RWPE2 (cell line): ENCODE data around the gene CHRM4.
"Not testable (repeated sequence)": the region's sequence is repeated elsewhere in the genome, so short reads cannot be mapped to it uniquely, and the experiment has no call there.

Source experiments
- ATAC-seq: fragments of 200-7000 bp; cut with Tn5 transposase; 3 replicates; pipeline ENCODE4 v1.9.1; 2021; ENCODE audit warnings: low read depth
- DNase-seq: peaks from one replicate; pipeline ENCODE4 v3.0.0-alpha.2; 2020; ENCODE audit warnings: low spot score
- H3K27ac ChIP-seq: fragments of 450-650 bp; 2 replicates; pipeline ENCODE4 v1.5.1; 2017; ENCODE audit warnings: mild to moderate bottlenecking; ENCODE audit not compliant: poor library complexity, severe bottlenecking
- H3K27me3 ChIP-seq: fragments of 250-450 bp; sonication (Bioruptor Pico); 2 replicates; pipeline ENCODE4 v1.5.1; 2021; ENCODE audit warnings: mild to moderate bottlenecking, moderate library complexity; ENCODE audit not compliant: insufficient read depth, poor library complexity, severe bottlenecking
- H3K36me3 ChIP-seq: fragments of 250-450 bp; sonication (Bioruptor Pico); 2 replicates; pipeline ENCODE4 v1.5.1; 2020; ENCODE audit warnings: low read depth, mild to moderate bottlenecking, moderate library complexity
- H3K4me1 ChIP-seq: fragments of 250-450 bp; sonication (Bioruptor Pico); 2 replicates; pipeline ENCODE4 v1.5.1; 2021; ENCODE audit warnings: mild to moderate bottlenecking, moderate library complexity; ENCODE audit not compliant: insufficient read depth, poor library complexity, severe bottlenecking
- H3K4me3 ChIP-seq: fragments of 250-450 bp; sonication (Bioruptor Pico); 2 replicates; pipeline ENCODE4 v1.5.1; 2021; ENCODE audit warnings: mild to moderate bottlenecking, moderate library complexity; ENCODE audit not compliant: severe bottlenecking
- H3K9me3 ChIP-seq: fragments of 250-450 bp; sonication (Bioruptor Pico); 2 replicates; pipeline ENCODE4 v1.5.1; 2021; ENCODE audit warnings: mild to moderate bottlenecking, moderate library complexity; ENCODE audit not compliant: severe bottlenecking
- TF ChIP-seq, protein P1 (sequence below): fragments of 450-650 bp; IDR thresholded peaks from one replicate; pipeline ENCODE4 v1.5.1; 2017; ENCODE audit warnings: mild to moderate bottlenecking, moderate library complexity; ENCODE audit not compliant: poor library complexity, severe bottlenecking

The CHRM4 gene

GRCh38 chr11:46375392-46376101, 16.0 kb downstream of the CHRM4 start:
- H3K27ac ChIP-seq, result no peak overlapping the region
- H3K9me3 ChIP-seq, result no peaks in the 10 kb centered on the region
- ATAC-seq (no peak), DNase-seq (no peak)
- TF ChIP-seq, protein P1, sequence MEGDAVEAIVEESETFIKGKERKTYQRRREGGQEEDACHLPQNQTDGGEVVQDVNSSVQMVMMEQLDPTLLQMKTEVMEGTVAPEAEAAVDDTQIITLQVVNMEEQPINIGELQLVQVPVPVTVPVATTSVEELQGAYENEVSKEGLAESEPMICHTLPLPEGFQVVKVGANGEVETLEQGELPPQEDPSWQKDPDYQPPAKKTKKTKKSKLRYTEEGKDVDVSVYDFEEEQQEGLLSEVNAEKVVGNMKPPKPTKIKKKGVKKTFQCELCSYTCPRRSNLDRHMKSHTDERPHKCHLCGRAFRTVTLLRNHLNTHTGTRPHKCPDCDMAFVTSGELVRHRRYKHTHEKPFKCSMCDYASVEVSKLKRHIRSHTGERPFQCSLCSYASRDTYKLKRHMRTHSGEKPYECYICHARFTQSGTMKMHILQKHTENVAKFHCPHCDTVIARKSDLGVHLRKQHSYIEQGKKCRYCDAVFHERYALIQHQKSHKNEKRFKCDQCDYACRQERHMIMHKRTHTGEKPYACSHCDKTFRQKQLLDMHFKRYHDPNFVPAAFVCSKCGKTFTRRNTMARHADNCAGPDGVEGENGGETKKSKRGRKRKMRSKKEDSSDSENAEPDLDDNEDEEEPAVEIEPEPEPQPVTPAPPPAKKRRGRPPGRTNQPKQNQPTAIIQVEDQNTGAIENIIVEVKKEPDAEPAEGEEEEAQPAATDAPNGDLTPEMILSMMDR, result no peak
- peaks cover 11% of the 10 kb centered on the region for H3K36me3 ChIP-seq
- no peaks in the 10 kb centered on the region for H3K4me1 ChIP-seq
- H3K27me3 ChIP-seq, result no peaks in the 10 kb centered on the region
- H3K4me3 ChIP-seq, result no peak overlapping the region

GRCh38 chr11:46374815-46375214, 16.8 kb downstream of the CHRM4 start:
- ATAC-seq, result no peak
- DNase-seq, result no peak
- H3K4me1 ChIP-seq, result no peaks in the 10 kb centered on the region
- no peaks in the 10 kb centered on the region for H3K9me3 ChIP-seq
- TF ChIP-seq, protein P1, result no peak
- H3K27me3 ChIP-seq, result no peaks in the 10 kb centered on the region
- H3K4me3 ChIP-seq, result no peak overlapping the region
- H3K27ac ChIP-seq, result no peak overlapping the region
- H3K36me3 ChIP-seq, result peaks cover 17% of the 10 kb centered on the region

DNA sequence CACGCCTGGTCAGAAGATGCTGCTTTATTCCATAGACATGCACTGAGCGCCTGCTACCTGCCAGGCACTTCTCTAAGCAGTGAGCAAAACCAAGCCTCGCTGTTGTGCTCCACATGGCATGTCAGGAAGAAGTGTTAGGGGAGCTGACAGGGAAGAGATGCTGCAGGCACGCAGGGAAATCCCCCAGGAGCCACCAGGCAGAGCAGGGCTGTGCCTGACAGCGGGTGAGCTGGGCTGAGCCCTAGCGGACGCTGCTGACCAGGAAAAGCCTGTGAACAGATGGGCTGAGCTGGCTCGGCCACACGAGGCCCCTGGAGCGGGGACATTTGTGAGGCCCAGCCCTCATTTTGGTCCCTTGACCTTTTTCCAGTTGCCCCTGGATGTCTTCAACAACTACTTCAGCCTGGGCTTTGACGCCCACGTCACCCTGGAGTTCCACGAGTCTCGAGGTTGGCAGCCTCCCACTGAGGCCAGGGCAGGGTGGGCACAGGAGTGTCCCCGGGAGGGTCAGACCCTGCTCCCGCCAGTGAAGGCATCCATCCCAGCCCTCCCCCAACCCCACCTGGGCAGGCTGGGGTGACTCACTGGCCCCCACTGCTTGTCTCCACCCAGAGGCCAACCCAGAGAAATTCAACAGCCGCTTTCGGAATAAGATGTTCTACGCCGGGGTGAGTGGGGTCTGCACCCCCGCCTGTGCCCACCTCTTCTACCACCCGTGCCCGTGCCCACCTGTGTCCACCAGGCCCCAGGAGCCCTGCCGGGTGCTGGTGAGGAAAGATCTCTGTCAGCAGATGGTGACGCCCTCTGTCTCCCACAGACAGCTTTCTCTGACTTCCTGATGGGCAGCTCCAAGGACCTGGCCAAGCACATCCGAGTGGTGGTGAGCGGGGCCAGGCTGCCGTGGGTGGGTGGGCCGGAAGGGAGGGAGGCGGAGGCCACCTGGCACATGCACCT, 17.5 kb downstream of the CHRM4 start:
- DNase-seq (no peak), ATAC-seq (no peak)
- no peaks in the 10 kb centered on the region for H3K9me3 ChIP-seq
- no peaks in the 10 kb centered on the region for H3K27me3 ChIP-seq
- no peak overlapping the region for H3K27ac ChIP-seq
- H3K36me3 ChIP-seq, result peaks cover 21% of the 10 kb centered on the region
- TF ChIP-seq, protein P1, result no peak
- no peaks in the 10 kb centered on the region for H3K4me1 ChIP-seq
- no peak overlapping the region for H3K4me3 ChIP-seq

GRCh38 chr11:46372501-46372900, 19.1 kb downstream of the CHRM4 start:
- H3K4me3 ChIP-seq, H3K27me3 ChIP-seq, ATAC-seq, H3K4me1 ChIP-seq, H3K27ac ChIP-seq, H3K9me3 ChIP-seq, DNase-seq: not testable (repeated sequence)
- peaks cover 32% of the 10 kb centered on the region for H3K36me3 ChIP-seq

- DNase-seq (no peak), ATAC-seq (no peak)
- TF ChIP-seq, protein P1, result no peak
- H3K9me3 ChIP-seq, result no peaks in the 10 kb centered on the region
- H3K36me3 ChIP-seq, result peaks cover 32% of the 10 kb centered on the region
- H3K4me3 ChIP-seq, result no peak overlapping the region
- no peak overlapping the region for H3K27ac ChIP-seq
- H3K4me1 ChIP-seq, result no peaks in the 10 kb centered on the region
- no peaks in the 10 kb centered on the region for H3K27me3 ChIP-seq
Observed at GRCh38 chr11:46372086-46372485, 19.5 kb downstream of the CHRM4 start.

GRCh38 chr11:46371262-46371661, 20.3 kb downstream of the CHRM4 start:
- H3K9me3 ChIP-seq, ATAC-seq, H3K4me1 ChIP-seq, H3K27ac ChIP-seq, H3K4me3 ChIP-seq, DNase-seq, H3K27me3 ChIP-seq: not testable (repeated sequence)
- H3K36me3 ChIP-seq, result peaks cover 32% of the 10 kb centered on the region
